Right lung (tissue), 5 donors: ENCODE data around the gene ETFB. TPM values are rescaled to one million over a fixed set of nuclear protein-coding genes. Genes with fewer than 3 reads are reported as not detected.

ENCODE experiments used
- DNase-seq, 2 donors: peaks; one replicate each; pipeline ENCODE4 v3.0.0-alpha.2; 2013
- polyA plus RNA-seq, 5 donors: library from polyadenylated mRNA; unstranded; fragments of 120-200 nt; gene quantifications; one replicate each; pipeline versions ENCODE4 v1.2.1 to v1.2.3, GENCODE V29; 2013; ENCODE audit warnings: inconsistent platforms in 1 of 5, low replicate concordance in 1 of 5; ENCODE audit not compliant: insufficient read length in 5 of 5, insufficient read depth in 1 of 5

Gene ETFB
- polyA plus RNA-seq, 5 donors, result 37.7 to 56.2 (median 43.0) TPM

DNA sequence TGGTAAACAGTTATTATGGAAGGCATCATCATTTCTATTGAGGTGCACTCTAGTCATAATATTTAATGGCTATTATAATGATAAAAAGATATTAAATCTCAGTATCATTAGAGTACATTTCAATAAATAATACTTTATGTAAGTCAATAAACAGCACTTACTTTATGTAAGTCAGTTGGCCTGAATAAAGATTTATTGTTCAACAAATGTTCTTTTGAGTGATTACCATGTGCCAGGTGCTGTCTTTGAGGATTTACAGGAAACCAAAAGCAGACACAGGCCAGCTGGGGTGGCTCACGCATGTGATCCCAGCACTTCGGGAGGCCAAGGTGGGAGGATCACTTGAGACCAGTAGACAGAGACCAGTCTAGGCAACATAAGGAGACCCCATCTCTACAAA is 11.2 kb upstream of the ETFB start:
- DNase-seq, result no peak

DNA sequence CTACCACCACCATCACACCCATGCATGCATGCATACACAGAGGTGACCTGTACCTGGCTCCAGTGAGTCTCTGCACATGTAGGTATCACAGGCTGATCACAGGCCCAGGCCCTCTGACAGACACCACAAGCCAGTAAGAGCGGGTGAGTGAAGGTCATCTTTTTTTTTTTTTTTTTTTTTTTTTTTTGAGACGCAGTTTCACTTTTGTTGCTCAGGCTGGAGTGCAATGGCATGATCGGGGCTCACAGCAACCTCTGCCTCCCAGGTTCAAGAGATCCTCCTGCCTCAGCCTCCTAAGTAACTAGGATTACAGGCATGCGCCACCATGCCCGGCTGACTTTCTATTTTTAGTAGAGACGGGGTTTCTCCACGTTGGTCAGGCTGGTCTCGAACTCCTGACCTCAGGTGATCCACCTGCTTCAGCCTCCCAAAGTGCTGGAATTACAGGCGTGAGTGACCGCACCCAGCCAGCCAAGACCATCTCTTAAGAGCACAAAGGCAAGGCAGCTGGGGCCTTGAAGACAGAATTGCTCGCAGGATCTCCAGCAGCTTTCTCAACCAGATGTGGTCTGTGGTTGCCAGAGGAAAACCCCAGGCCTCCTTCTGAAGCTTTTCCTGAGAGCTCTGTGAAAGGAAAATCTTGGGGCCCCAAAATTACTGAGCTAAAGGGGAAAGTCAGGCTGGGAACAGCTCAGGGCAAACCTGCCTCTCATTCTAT is 9.5 kb upstream of the ETFB start:
- DNase-seq, result no peak

DNA sequence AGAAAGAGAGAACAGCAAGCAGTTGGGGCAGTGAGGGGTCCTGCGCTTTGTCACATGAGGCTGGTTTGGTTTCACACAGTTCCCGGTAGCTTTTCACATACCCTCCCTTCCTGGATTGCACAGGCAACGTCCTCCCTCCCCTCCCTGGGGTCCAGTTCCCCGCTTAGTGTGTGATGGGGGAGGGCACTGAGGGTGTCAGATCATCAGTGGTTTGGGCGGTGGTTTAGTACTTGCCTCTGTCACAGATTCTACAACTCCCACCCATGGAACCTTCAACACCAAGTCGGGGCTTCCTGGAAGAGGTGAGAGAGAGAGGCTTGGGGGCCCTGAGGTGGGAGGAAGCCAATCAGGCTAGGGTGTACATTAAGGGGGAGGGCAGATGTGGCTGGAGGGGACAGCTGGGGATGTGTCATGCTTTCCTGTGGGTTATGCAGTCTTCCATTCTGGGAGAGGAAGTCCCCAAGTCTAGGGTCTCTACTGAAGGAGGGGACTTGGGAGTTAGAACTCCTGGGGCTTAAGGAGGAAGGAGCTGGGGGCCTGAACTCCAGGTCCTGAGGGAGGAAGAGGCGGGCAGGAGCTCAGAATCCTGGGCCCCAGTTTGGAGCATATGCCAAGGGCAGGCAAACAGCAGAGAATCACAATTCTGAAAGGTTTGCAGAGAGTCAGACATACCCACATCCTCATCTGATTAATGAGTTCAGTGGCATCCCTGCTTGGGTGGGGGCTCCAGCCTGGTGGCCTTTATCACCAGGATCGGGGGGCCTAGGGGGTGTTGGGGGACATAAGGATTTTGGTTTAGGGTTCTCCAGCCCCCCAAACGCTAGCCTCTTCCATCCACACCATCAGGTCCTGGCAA is 6.7 kb upstream of the ETFB start, which contains the start of gene NKG7:
TSS of gene NKG7 (minus strand) at position 6 of the 856 bp plus-strand sequence. CDS start 119 bp downstream, outside the sequence.
- DNase-seq, result no peak

DNA sequence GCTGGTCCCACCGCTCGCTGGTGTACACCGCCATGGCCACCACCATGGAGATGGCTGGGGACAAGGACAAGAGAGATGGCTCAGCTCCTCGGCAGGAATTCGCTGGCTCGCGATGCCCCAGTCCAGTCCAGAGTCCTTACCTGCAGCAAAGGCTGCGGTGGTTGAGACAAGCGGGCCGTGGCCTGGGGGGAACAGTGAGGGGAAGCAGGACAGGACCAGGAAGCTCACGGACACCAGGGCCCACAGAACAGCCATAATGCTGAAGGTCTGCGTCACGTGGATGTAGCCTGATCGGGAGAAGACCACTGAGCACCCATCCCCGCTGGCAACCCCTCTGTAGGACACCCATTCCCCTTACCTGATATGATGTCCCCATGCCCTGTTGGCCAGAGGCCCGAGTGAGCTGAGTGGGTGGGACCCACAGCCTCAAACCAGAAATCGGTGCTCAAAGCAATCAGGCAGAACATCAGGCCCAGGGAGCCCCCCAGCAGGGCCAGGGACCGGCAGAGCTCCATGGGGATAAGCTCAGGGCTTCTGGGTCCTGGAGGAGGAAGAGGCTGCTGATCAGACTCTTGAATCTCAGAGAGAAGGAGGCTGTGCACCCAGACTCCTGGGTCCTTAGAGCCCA is 5.9 kb upstream of the ETFB start:
- DNase-seq, result no peak

DNA sequence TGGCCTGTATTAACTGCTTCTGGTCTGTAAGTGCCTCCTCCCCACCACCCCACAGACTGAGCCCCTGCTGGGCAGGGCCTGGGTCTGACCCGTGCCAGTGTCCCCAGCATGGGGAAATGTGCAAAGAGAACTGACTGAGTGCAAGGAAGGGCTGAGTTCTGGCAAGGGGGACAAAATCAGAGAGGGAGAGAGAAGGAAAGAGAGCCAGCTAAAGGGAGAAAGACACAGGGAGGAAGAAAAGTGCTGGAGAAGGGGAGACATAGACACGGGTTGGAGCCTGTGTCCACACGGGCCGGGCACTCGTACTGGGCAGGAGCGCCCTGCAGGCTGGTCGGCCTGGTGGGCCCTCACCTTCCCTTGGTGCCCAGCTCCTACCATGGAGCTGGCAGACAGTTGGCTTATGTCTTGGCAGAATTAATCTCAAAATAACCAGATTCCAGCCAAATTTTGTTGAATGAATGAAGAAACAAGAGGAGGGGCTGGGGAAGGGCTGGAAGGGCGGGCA is 5.0 kb upstream of the ETFB start:
- DNase-seq, result no peak

DNA sequence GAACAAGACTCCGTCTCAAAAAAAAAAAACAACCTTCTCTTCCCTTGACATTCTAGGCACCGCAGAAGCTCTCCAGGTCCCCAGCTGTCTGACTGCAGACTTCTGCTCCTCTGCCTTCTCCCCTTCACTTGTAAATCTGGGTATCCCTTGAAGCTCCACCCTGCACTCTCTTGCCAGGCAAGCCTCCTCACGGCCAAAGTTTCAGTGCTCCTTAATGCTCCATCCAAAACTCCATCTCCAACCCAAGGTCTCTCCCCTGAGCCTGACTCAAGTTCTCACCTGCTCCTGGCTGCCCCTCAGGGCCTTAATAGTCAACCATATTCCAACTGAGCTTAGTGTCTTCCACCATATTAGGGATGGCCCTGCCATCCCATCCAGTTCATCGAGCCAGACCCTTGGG is 4.0 kb upstream of the ETFB start:
- no peak for DNase-seq

DNA sequence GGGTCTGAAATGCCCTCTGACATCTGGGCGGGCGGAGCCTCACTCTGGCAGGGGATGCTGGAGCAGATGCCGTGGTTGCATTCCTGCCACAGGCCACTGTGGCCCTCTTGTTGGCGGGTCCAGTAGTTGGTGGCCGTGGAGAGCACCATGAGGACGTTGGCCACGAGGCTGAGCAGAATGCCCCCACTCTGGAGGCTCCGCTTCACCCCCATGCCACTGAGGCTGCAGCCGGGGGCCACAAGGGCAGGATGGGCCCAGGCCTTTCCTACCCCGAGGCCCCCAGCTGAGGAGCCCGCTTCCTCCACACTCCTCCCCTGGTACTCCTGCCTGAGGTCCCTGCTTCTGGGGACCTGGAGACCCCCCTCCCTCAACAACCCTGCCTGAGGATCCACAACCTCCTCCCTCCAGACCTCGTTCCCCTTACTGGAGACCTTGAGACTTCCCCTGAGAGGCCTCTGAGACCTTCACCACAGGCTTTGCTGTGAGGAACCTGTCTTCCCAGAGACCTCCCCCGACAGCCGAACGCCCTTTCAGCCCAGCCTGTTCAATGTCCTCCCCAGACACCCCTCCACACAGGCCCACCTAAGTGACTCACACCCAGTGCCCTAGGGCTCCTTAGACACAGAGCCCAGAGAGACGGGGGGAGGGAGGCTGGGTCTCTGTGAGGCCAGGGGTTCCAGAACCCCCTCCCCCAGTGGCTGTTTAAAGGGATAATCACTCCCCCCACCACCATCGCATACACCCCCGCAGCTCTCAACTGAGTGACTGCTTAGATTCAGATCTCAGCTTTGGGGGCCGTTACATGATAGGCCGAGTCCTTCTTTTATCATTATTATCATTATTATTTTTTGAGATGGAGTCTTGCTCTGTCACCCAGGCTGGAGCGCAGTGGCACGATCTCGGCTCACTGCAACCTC is 2.4 kb upstream of the ETFB start, which contains the start of gene CLDND2:
TSS of gene CLDND2 (minus strand) at position 638 of the 917 bp plus-strand sequence. CDS start at position 212, 426 bp downstream.
- DNase-seq, result no peak

DNA sequence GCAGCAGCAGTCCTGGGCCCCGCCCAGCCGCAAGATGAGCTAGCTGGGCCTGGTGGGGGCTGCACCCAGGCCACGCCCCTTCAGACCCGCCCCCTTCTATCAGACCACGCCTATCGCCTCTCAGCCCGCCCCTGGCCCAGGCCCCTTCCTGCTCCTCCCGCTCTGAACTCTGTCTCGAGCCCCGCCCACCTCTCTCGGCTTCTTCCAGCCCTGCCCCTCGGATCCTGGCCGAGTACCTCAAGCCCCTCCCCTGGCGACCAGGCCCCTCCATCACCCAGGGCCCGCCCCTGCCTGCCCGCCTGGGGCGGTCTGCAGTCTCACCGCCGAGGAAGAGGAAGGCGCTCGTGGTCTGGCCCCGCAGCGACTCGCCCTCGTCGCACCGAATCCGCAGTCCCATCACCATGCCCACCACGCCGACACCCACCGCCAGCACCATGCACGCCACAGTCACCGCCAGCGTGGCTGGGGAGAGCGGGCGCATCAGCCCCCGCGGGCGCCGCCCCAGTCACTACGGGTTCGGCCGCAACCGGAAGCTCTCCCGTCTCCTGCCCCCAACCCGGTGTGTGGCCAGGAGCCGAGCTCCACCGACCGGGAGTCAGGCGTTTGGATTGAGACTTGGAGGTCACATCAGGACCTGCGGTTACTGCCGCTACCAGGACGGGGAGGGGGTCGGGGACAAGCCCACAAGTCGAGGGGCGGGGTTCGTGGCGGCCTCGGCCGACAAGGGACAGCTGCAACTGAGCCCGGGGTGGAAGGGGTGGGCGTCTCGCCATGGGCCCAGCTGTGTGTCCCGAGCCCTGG is 1.6 kb upstream of the ETFB start:
- DNase-seq, result peak; percentile 98 to 99

DNA sequence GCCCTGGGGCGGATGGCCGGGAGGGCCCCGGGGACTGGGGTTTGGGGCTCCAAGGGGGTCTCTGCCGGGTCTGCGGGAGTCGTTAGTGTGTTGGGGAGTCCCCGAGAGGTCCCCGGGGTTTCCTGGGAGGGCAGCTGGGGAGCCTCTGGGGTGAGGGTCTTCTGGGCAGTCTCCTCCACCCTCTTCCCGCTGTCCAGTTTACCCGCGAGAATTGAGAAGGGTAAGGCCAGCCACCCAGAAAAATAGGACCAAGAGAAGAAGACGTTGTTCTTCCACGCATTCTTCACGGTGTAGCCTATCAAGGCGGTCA is 1.0 kb upstream of the ETFB start:
- no peak for DNase-seq

DNA sequence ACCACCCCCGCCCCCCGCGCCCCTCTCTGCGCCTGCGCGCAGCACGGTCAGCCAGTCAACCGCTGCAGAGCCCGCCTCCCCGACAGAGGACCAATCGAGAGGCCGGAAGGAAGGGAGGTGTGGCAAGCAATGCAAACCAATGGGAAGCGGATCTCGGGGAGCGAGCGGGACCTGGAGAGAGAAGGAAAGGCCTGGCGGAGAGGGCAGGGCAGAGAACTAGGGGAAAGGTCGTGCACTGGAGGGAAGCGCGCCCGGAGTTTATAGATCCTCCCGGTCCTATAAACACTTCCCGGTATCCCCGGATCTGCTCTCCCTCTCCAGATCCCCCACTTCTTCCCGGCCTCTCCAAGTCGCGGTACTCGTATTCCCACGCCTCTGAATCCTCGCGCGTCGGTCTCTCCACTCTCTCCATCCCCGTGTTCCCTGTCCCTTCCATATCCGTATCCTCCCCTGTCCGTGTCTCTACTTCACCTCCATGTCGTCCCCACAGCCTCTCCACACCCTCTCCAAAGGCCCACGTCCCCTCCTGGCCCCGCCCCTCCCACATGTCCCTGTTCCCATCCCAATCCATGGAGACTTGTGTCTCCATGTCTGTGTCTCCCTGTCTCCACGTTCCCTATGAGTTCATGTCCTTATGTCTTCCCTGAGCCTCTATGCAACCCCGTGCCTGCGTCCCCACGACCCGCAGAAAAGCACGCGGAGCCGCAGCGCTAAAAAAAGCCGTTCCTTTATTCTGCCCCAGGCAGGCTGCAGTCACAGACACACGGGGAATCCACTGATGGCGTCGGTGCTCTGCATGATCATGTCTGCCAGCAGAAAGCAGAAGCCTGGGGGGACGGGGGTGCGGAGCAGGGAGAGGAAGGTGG is 434 bp upstream of the ETFB start:
- DNase-seq, result peak; percentile 96 to 98

DNA sequence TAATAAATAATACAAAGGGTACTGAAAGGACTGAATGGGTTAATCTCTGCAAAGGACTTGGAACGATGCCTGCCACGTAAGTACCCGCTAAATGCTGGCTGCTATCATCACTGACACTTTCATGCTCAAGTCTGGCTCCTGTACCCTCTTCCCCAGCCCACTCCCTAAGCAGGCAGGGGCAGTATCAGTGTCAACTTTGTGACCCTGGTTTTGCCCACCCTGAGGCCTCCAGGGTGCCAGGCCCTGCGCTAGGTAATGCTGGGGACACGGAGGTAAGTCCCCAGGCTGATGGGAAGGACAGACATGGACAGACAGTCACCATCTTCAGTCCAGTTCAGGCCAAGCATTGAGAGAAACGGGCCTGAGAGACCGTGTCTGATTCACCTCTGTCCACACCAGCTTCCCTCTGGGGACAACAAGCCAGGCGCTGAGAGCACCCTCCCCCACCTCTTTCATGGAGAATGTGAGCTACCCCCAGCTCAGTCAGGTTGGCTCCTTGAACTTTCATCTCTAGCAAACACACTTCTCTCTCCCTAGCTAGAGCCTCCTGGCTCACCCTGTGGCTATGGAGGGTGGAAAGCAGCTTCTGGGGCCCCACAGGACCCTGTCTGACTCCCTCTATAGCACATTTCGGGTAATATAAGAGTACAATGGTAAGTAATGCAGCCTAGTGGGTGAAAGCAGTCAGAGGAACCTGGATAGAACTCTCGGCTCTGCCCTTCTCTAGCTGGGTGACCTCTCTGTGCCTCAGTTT is 800 bp downstream of the ETFB start:
- DNase-seq, result peak; percentile 19 to 25

DNA sequence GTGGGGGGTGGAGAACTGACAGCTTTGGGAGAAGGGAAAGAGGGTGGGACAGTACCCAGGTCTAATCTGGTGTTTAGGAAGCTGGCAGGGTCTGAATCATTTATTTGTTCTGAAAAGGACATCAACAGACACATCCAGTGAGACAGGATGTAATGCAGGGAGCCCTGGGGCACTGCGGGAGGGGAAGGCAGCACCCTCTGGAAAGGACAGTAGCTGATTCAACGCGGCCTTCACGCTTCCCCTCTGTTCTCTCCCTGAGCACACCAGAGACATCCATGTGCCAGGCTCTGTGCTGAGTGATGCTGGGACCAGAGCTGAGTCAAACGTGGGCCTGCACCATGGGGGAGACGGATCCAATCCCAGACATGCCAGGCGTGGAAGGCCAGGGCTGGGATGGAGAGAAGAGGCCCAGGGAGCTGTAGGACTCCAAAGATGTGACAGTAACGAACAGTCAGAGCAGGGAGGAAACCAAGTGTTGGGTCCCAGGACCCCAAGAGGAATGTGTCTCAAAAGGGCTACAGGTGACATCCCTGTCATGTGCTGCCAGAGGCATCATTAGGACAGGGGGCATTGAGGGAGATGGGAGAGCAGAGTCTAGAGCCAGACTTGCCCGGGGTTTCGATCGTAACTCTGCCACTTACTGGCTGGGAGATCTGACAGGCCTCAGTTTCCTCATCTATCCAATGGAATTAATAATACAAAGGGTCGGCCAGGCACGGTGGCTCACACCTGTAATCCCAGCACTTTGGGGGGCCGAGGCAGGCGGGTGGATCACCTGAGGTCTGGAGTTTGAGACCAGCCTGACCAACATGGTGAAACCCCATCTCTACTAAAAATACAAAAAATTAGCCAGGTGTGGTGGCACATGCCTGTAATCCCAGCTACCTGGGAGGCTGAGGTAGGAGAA is 1.7 kb downstream of the ETFB start:
- no peak for DNase-seq

DNA sequence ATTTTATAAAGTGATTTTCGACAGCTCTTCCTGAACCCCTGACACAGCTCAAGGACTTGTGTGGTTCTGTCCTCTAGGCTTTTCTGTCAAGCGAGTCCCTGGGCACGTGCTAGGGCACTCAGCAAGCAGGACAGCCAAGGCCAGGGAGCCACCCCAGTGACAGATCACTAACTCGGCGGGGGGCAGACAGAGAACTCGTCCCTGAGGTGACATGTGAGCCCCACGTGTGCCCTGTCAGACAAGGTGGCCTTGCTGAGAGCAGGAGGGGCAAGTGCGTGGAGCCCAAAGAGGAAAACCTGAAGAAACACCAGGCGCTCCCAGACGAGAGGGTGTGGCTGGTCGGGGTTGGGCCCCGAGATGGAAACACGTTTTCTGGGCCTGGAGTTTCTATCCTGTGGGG is 4.9 kb downstream of the ETFB start:
- DNase-seq, result no peak

DNA sequence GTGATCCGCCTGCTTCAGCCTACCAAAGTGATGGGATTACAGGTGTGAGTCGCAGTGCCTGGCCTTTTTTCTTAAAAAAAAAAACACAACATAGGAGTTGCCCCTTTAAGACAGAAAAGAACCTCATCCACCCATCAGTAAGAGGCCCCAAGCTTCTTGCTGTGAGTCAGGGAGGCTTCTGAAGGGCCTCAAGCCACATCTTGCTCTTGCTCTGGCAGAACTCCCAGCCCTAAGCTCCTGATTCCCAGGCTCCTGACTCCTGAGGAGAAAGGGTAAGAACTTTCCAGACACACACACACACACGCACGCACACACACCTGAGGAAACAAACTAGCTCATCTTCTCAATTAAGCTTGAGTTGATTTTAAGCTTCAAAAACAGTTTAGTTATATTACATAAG is 6.9 kb downstream of the ETFB start:
- DNase-seq, result no peak

DNA sequence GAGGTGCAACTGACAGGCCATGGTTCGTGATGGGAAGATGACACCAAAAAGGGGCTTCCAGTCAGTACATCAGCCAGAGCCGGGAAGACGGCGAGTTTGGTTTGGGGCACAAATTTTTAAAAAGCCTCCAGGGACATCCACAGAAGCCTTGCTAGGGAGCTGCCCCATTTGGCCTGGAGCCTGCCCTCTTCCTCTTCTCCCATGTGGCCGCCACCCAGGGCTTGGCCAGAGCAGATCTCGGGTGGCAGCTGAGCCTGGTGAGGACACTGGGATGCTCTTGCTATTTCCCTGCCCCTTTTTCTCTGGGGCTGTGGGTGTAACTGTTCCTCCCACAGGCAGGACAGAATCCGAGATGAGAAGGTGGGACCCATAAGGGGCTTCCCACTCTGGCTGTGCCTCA is 8.2 kb downstream of the ETFB start:
- no peak for DNase-seq

DNA sequence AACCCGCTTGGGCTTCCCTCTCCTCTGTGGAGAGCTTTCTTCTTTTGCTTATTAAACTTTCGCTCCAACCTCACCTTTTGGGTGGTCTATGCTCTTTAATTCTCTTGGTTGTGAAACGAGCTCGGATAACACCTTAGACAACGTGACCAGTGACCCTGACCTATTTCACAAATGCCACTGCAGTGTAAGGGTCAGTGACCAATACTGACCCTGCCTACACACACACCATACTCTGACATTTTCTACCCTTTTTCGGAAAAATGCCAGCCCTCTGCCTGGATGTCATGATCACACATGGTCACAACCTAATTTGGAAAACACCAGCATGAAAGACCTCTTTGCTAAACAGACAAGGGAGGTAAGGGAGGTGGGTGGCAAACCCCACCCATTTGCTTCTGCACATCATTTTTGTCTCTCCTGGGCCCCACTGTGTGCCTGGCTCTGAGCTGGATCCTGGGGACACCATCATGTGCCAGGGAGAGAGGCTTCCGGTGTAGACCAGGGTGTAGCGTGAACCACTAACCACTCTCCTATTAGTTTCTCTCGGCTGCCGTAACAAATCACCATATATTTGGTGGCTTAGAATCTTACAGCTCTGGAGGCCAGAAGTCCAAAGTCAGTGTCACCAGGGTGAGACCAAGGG is 9.9 kb downstream of the ETFB start:
- no peak for DNase-seq

DNA sequence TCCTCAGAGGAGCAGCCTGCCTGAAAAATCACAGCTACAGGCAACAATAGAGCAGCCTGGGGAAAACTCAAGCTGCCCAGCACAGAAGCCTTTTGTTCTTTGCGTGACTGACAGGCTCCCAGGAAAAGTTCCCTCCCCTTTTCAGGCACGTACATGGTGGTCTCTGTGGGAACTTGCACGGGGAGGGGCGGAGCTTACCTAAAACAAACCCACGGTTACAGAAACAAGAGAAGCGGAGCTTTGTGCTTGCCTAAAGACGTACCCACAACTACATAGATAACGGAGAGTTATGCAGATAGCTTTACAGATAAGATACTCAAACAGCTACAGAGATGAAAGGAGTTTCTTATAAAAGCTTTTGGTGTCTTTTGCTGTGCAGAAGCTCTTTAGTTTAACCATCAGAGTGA is 11.4 kb downstream of the ETFB start:
- no peak for DNase-seq
